MG63 (cell line): ENCODE measurements around the gene TRIM44. TPM values are rescaled to one million over a fixed set of nuclear protein-coding genes. Genes with fewer than 3 reads are reported as not detected.

ENCODE experiments used
- DNase-seq: peaks from one replicate; pipeline ENCODE4 v3.0.0-alpha.2; 2020
- H3K27me3 ChIP-seq: fragments of 250-450 bp; sonication (Bioruptor Pico); 2 replicates; pipeline ENCODE4 v1.5.1; 2020; ENCODE audit warnings: mild to moderate bottlenecking, moderate library complexity
- H3K36me3 ChIP-seq: fragments of 250-450 bp; sonication (Bioruptor Pico); 2 replicates; pipeline ENCODE4 v1.5.1; 2020; ENCODE audit warnings: mild to moderate bottlenecking, moderate library complexity
- H3K4me3 ChIP-seq: fragments of 250-450 bp; sonication (Bioruptor Pico); 2 replicates; pipeline ENCODE4 v1.5.1; 2020; ENCODE audit warnings: mild to moderate bottlenecking, moderate library complexity
- H3K9me3 ChIP-seq: fragments of 250-450 bp; sonication (Bioruptor Pico); 2 replicates; pipeline ENCODE4 v1.5.1; 2020; ENCODE audit warnings: mild to moderate bottlenecking, moderate library complexity
- total RNA-seq: library from RNA; depleted of rRNA; stranded (reverse); fragments of >200 nt; shearing (Covaris generic); gene quantifications from 2 replicates; pipeline ENCODE4 v1.2.3, GENCODE V29; 2014; ENCODE audit warnings: low replicate concordance; rRNA removed

Gene TRIM44
- total RNA-seq, result 11.7 and 13.0 TPM in 2 replicates

GRCh38 chr11:35662649-35663407, at the start of gene TRIM44:
Gene TRIM44, plus strand, starts transcription at chr11:35662775. Its CDS starts 337 bp downstream, at chr11:35663112.
- peaks cover 30% of the 10 kb centered on the region for H3K36me3 ChIP-seq
- H3K9me3 ChIP-seq, result peaks cover 21% of the 10 kb centered on the region
- DNase-seq, result peak; percentile 88
- no peaks in the 10 kb centered on the region for H3K27me3 ChIP-seq
- peak within 1 kb of the TSS; percentile 77 for H3K4me3 ChIP-seq

- Histone ChIP-seq H3K36me3 (no peaks in the 10 kb centered on the region), H3K9me3 (no peaks in the 10 kb centered on the region), H3K27me3 (peaks cover 2% of the 10 kb centered on the region), H3K4me3 (no peak overlapping the region)
- peak; percentile 33 for DNase-seq
Measured at GRCh38 chr11:35614939-35615569, 47.5 kb upstream of the TRIM44 start.

- Histone ChIP-seq H3K4me3 (no peak overlapping the region), H3K36me3 (peaks cover 4% of the 10 kb centered on the region; the same call in 1 of the 2 replicates), H3K27me3 (no peaks in the 10 kb centered on the region), H3K9me3 (no peaks in the 10 kb centered on the region)
- DNase-seq, result no peak
Measured at GRCh38 chr11:35615921-35616900, 46.4 kb upstream of the TRIM44 start.

GRCh38 chr11:35617316-35617686, 45.3 kb upstream of the TRIM44 start:
- no peak for DNase-seq
- Histone ChIP-seq H3K4me3 (peak overlapping the region; percentile 57), H3K27me3 (no peaks in the 10 kb centered on the region), H3K9me3 (no peaks in the 10 kb centered on the region), H3K36me3 (peaks cover 4% of the 10 kb centered on the region; the same call in 1 of the 2 replicates)

GRCh38 chr11:35617687-35618496, 44.7 kb upstream of the TRIM44 start, which contains the start of gene FJX1:
Gene FJX1, plus strand, starts transcription at chr11:35618460. Its CDS starts 177 bp downstream, at chr11:35618637.
- Histone ChIP-seq H3K36me3 (peaks cover 4% of the 10 kb centered on the region; the same call in 1 of the 2 replicates), H3K9me3 (no peaks in the 10 kb centered on the region), H3K27me3 (no peaks in the 10 kb centered on the region), H3K4me3 (peak within 1 kb of the TSS; percentile 57)
- peak; percentile 86 for DNase-seq

GRCh38 chr11:35618497-35619115, 44.0 kb upstream of the TRIM44 start:
- Histone ChIP-seq H3K9me3 (no peaks in the 10 kb centered on the region), H3K36me3 (peaks cover 4% of the 10 kb centered on the region; the same call in 1 of the 2 replicates), H3K4me3 (peak overlapping the region; percentile 57), H3K27me3 (no peaks in the 10 kb centered on the region)
- DNase-seq, result no peak

GRCh38 chr11:35619116-35619854, 43.3 kb upstream of the TRIM44 start:
- no peaks in the 10 kb centered on the region for H3K9me3 ChIP-seq
- DNase-seq, result peak; percentile 71

GRCh38 chr11:35619855-35620640, 42.5 kb upstream of the TRIM44 start:
- peak; percentile 43 for DNase-seq
- H3K36me3 ChIP-seq, result peaks cover 4% of the 10 kb centered on the region; the same call in 1 of the 2 replicates

More at GRCh38 chr11:35619116-35619854, 43.3 kb upstream of the TRIM44 start:
- Histone ChIP-seq H3K27me3 (no peaks in the 10 kb centered on the region), H3K36me3 (peaks cover 4% of the 10 kb centered on the region; the same call in 1 of the 2 replicates), H3K4me3 (peak overlapping the region; percentile 57)

GRCh38 chr11:35620795-35621194, 41.8 kb upstream of the TRIM44 start:
- no peak for DNase-seq
- H3K9me3 ChIP-seq, result no peaks in the 10 kb centered on the region
- peak overlapping the region; percentile 57 for H3K4me3 ChIP-seq
- peaks cover 4% of the 10 kb centered on the region; the same call in 1 of the 2 replicates for H3K36me3 ChIP-seq
- no peaks in the 10 kb centered on the region for H3K27me3 ChIP-seq

More at GRCh38 chr11:35619855-35620640, 42.5 kb upstream of the TRIM44 start:
- Histone ChIP-seq H3K9me3 (no peaks in the 10 kb centered on the region), H3K4me3 (peak overlapping the region; percentile 57), H3K27me3 (no peaks in the 10 kb centered on the region)

GRCh38 chr11:35621620-35622019, 41.0 kb upstream of the TRIM44 start:
- no peak for DNase-seq
- H3K36me3 ChIP-seq, result peaks cover 4% of the 10 kb centered on the region; the same call in 1 of the 2 replicates
- no peaks in the 10 kb centered on the region for H3K9me3 ChIP-seq
- H3K4me3 ChIP-seq, result no peak overlapping the region
- H3K27me3 ChIP-seq, result no peaks in the 10 kb centered on the region

- Histone ChIP-seq H3K9me3 (no peaks in the 10 kb centered on the region), H3K36me3 (peaks cover 4% of the 10 kb centered on the region; the same call in 1 of the 2 replicates), H3K4me3 (no peak overlapping the region), H3K27me3 (no peaks in the 10 kb centered on the region)
- DNase-seq, result peak; percentile 52
Measured at GRCh38 chr11:35622070-35622469, 40.5 kb upstream of the TRIM44 start.

- Histone ChIP-seq H3K36me3 (peaks cover 4% of the 10 kb centered on the region; the same call in 1 of the 2 replicates), H3K27me3 (no peaks in the 10 kb centered on the region), H3K9me3 (peaks cover 2% of the 10 kb centered on the region), H3K4me3 (no peak overlapping the region)
- DNase-seq, result peak; percentile 67
Measured at GRCh38 chr11:35623621-35624168, 38.9 kb upstream of the TRIM44 start.

GRCh38 chr11:35624316-35624715, 38.3 kb upstream of the TRIM44 start:
- Histone ChIP-seq H3K27me3 (no peaks in the 10 kb centered on the region), H3K9me3 (peaks cover 2% of the 10 kb centered on the region), H3K4me3 (no peak overlapping the region), H3K36me3 (peaks cover 4% of the 10 kb centered on the region; the same call in 1 of the 2 replicates)
- no peak for DNase-seq
